Measurements from ENCODE around the gene CLIP4. TPM values are rescaled to one million over a fixed set of nuclear protein-coding genes. Genes with fewer than 3 reads are reported as not detected.

CLIP4 gene
- total and polyA plus RNA-seq, 2 of the 4 experiments (the other 2 are of a cell fraction) = 29.7 to 66.3 TPM

DNA sequence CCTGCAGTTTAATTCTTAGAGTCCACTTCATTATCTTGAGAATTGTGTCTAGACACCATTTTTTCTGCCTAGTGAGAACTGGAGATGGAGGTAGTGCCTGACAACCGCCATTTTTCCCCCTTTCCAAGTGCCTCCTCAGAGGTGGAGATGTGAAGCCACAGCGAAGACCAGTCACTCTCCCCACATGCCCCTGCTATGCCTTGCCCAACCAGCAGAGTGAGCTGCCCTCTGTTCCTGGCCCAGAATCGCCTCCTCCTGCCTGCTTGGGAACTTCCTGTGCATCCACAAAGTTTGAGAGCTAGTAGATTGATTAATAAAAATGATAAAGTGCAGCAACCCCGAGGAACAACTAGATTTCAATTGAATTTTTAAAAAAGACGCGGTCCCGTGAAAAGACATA lies 123.3 kb downstream of the CLIP4 start:
- Histone ChIP-seq H3K27me3 (ENCODE audit: control insufficient read depth, insufficient read depth, low read length) (peaks cover 54% of the 10 kb centered on the region), H3K23ac (ENCODE audit: low read depth, low read length) (no peak overlapping the region), H4K20me1 (ENCODE audit: insufficient read depth, low read length) (no peaks in the 10 kb centered on the region), H2BK120ac (ENCODE audit: low read depth, low read length) (no peak overlapping the region), H3K4me3 (ENCODE audit: insufficient read depth, low read depth, low read length) (no peak overlapping the region), H2BK15ac (ENCODE audit: low read depth, low read length) (no peak overlapping the region), H2AK5ac (ENCODE audit: low read depth, low read length) (no peak overlapping the region), H2AFZ (replicated peaks; ENCODE audit: low read length, poor library complexity) (peak overlapping the region; percentile 25), H3K9me3 (ENCODE audit: control insufficient read depth, insufficient read depth, low read length) (no peaks in the 10 kb centered on the region), H3K79me1 (ENCODE audit: low read depth in 1 of 2, low read length in 2 of 2) (no peaks in the 10 kb centered on the region), H2BK5ac (ENCODE audit: low read depth, low read length, poor library complexity, severe bottlenecking) (no peak overlapping the region), H3K18ac (ENCODE audit: low read depth, low read length) (no peak overlapping the region), H3K4me1 (ENCODE audit: control insufficient read depth, insufficient read depth, low read length) (0 out of 2 replicates have a peak, but pooled peaks cover 3% of the 10 kb centered on the region), H4K8ac (ENCODE audit: low read depth in 2 of 2, low read length in 2 of 2) (no peak overlapping the region), H3K9me1 (ENCODE audit: insufficient read depth, low read length) (no peaks in the 10 kb centered on the region), H4K91ac (ENCODE audit: insufficient read depth, low read depth, low read length) (no peak overlapping the region), H3K4ac (ENCODE audit: low read depth, low read length) (no peak overlapping the region), H3K4me2 (ENCODE audit: low read depth, low read length) (no peak overlapping the region), H2AK9ac (replicated peaks; ENCODE audit: low read depth, low read length, poor library complexity) (no peak overlapping the region), H3K9ac (ENCODE audit: low read depth, low read length) (no peak overlapping the region), H4K5ac (ENCODE audit: low read depth, low read length) (no peak overlapping the region), H3K36me3 (ENCODE audit: control insufficient read depth, insufficient read depth, low read length) (no peaks in the 10 kb centered on the region), H2BK20ac (ENCODE audit: low read depth, low read length) (no peak overlapping the region), H3K27ac (ENCODE audit: insufficient read depth, low read length) (no peak overlapping the region), H3K56ac (ENCODE audit: extremely low read depth, insufficient read depth, low read length) (no peak overlapping the region), H3K14ac (replicated peaks; ENCODE audit: low read depth, low read length) (no peak overlapping the region)
- CTCF ChIA-PET = interaction anchor here (1.3 kb wide), 1 partner anchor 21 kb away, joined by 4 read pairs; no protein-coding TSS in a partner anchor
- no CpG with 5 or more reads among the region's 7 CpGs for WGBS, 2 experiments (ENCODE audit: extremely low coverage in 2 of 2, insufficient read length in 1 of 2)
- DNase-seq (peak; percentile 17), ATAC-seq (ENCODE audit: low read depth) (peak; percentile 74)
- in situ Hi-C loops (cut with MboI; ENCODE audit: low sequenced_read_pairs) = no loop called here
- TF ChIP-seq MAZ (IDR thresholded peaks at IDR 0.05; ENCODE audit: borderline replicate concordance, low read depth, low read length) (no peak), SMC3 (IDR thresholded peaks at IDR 0.05; ENCODE audit: low read depth, low read length) (peak; percentile 57), CHD1 (IDR thresholded peaks at IDR 0.05; ENCODE audit: low read depth, low read length) (no peak), RCOR1 (IDR thresholded peaks at IDR 0.05; ENCODE audit: insufficient replicate concordance, low read length) (no peak), RAD21 (IDR thresholded peaks at IDR 0.05; ENCODE audit: low read length) (peak; percentile 64), POLR2A (IDR thresholded peaks at IDR 0.05; ENCODE audit: low read depth, low read length) (no peak), RFX5 (IDR thresholded peaks at IDR 0.05; ENCODE audit: low read depth, low read length) (no peak), MAFK (IDR thresholded peaks at IDR 0.05; ENCODE audit: low read depth, low read length) (no peak), BHLHE40 (IDR thresholded peaks at IDR 0.05; ENCODE audit: low read depth, low read length) (no peak), MXI1 (IDR thresholded peaks at IDR 0.05; ENCODE audit: borderline replicate concordance, low read depth, low read length) (no peak), FOS (IDR thresholded peaks at IDR 0.05; ENCODE audit: low read depth, low read length) (no peak), NFE2L2 (IDR thresholded peaks at IDR 0.05; ENCODE audit: low read depth, low read length) (no peak), CEBPB (IDR thresholded peaks at IDR 0.05; ENCODE audit: low read depth, low read length) (no peak)
- TF ChIP-seq, protein P1, sequence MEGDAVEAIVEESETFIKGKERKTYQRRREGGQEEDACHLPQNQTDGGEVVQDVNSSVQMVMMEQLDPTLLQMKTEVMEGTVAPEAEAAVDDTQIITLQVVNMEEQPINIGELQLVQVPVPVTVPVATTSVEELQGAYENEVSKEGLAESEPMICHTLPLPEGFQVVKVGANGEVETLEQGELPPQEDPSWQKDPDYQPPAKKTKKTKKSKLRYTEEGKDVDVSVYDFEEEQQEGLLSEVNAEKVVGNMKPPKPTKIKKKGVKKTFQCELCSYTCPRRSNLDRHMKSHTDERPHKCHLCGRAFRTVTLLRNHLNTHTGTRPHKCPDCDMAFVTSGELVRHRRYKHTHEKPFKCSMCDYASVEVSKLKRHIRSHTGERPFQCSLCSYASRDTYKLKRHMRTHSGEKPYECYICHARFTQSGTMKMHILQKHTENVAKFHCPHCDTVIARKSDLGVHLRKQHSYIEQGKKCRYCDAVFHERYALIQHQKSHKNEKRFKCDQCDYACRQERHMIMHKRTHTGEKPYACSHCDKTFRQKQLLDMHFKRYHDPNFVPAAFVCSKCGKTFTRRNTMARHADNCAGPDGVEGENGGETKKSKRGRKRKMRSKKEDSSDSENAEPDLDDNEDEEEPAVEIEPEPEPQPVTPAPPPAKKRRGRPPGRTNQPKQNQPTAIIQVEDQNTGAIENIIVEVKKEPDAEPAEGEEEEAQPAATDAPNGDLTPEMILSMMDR (conservative IDR thresholded peaks at IDR 0.05; ENCODE audit: low read depth, low read length) = peak; percentile 61
- TF ChIP-seq, protein P2, sequence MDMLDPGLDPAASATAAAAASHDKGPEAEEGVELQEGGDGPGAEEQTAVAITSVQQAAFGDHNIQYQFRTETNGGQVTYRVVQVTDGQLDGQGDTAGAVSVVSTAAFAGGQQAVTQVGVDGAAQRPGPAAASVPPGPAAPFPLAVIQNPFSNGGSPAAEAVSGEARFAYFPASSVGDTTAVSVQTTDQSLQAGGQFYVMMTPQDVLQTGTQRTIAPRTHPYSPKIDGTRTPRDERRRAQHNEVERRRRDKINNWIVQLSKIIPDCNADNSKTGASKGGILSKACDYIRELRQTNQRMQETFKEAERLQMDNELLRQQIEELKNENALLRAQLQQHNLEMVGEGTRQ (IDR thresholded peaks at IDR 0.05; ENCODE audit: low read depth, low read length) = no peak
- TF ChIP-seq, protein P3, sequence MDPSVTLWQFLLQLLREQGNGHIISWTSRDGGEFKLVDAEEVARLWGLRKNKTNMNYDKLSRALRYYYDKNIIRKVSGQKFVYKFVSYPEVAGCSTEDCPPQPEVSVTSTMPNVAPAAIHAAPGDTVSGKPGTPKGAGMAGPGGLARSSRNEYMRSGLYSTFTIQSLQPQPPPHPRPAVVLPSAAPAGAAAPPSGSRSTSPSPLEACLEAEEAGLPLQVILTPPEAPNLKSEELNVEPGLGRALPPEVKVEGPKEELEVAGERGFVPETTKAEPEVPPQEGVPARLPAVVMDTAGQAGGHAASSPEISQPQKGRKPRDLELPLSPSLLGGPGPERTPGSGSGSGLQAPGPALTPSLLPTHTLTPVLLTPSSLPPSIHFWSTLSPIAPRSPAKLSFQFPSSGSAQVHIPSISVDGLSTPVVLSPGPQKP (IDR thresholded peaks at IDR 0.05; ENCODE audit: borderline replicate concordance, low read depth, low read length) = no peak
- POLR2A ChIA-PET (ENCODE audit: unreplicated experiment) = no interaction called here
- BruUV-seq (replicated peaks) = no TSS peak
- dilution Hi-C loops (cut with HindIII; ENCODE audit: low sequenced_read_pairs, unreplicated experiment) = no loop called here
- intact Hi-C loops (cut with micrococcal nuclease) = loop anchor here (2.0 kb wide), 1 partner anchor 602 kb away; no protein-coding TSS in a partner anchor
